Activated T-cell treated with anti-CD3 and anti-CD28 coated beads for 24 hours (primary cell): ENCODE results near the gene WNT9A.
"Not testable (repeated sequence)": the region's sequence is repeated elsewhere in the genome, so short reads cannot be mapped to it uniquely, and the experiment has no call there.

Experiments
- DNase-seq: peaks from one replicate; pipeline ENCODE4 v3.0.0-alpha.2; 2020; ENCODE audit warnings: low read depth

WNT9A gene

GRCh38 chr1:227910511-227911153 lies 37.1 kb downstream of the WNT9A start:
- DNase-seq: no peak

GRCh38 chr1:227909923-227910328 lies 37.8 kb downstream of the WNT9A start:
- DNase-seq: not testable (repeated sequence)

DNA sequence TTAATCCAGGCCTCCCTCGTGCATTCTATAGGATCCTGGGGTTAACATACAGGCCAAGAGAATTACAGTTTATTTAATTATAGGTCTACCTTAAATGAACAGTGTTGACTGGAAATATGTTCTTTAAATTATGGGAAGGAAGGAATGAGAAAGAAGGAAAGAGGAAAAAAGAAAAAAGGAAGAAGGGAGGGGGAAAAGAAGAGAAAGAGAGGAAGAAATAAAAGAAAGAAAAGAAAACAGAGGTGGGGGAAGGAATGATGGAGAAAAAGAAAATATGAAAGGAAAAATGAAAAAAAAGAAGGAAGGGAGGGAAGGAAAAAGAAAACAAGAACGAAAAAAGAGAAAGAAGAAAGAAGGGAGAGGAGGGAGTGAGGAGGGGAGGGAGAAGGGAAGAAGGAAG lies 38.5 kb downstream of the WNT9A start:
- DNase-seq: no peak

DNA sequence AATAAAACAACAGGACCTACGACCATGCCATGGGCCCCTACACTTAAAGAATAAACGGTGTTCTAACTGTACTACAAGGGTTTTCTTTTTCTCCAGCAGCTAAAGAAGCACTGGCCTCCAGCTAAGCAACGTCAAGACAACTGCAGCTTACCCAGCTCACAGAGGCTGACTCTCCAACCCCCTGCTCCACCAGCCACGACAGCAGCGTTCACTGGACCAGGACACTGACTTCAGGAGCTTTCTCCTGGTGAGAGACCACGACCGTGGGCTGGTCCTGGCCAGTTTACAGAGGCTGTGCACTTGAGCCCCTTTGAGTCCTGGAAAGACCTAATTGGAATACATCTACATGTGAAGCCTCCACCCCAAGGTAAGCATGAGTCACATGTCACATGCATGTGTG lies 39.4 kb downstream of the WNT9A start:
- DNase-seq: no peak

- DNase-seq: no peak
These were observed 40.2 kb downstream of the WNT9A start for GRCh38 chr1:227907439-227908015.

DNA sequence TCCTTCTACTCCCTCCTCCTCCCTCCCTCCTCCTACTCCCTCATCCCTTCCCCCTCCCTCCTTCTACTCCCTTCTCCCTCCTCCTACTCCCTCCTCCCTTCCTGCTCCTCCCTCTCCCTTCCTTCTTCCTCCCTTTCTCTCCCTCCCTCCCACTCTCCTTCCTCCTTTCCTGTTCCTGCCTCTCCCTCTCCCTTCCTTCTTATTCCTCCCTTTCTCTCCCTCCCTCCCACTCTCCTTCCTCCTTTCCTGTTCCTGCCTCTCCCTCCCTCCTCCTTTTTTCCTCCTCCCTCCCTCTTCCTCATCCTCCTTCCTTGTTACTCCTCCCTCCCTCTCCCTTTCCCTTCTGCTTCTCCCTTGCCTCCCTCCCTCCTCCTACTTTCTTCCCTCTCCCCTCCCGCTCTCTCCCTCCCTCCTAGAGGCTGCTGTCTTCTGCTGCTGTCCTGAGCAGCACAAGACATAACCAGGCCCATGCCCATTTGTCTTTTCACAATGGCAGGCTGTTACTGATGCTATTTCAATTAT lies 41.1 kb downstream of the WNT9A start:
- DNase-seq: no peak

DNA sequence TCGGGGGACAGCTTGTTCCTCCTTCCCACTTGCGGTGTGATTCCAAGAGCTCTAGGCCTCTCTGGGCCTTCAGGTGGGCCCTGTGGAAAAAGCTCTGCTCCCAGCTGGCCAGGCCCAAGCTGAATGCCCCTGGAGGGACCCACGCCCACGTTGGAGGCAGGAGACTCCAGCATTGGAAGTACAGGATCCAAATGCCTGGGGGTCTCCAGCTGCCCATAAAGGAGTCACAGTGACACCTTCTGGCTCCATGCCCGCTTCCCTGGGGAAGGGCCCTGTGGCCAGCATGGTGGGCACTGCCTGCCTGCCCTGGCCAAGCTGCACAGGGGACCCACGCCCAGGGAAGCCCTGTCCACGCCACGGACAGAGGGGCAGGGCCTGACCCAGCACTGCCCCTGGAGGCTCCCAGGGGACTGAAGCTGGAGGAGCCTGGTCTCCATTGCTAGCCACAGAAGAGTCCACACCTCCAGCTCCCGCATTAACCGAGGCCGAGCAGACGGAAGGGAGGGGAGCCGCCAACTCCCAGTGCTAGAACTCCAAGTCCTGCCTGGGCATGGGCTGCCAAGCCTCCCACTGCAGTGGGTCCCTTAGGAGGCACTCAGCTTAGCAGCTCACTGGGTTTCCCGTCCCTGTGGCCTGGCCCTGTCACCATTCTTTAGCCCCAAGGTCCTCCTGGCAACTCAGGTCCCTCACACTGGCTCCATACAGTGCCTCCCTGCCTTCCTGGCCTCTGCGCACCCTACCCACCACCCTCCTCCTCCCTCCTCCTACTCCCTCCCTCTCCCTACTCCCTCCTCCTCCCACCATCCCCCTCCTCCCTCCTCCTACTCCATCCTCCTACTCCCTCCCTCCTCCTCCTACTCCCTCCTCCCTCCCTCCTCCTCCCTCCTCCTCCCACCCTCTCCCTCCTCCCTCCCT lies 41.9 kb downstream of the WNT9A start:
- DNase-seq: no peak

DNA sequence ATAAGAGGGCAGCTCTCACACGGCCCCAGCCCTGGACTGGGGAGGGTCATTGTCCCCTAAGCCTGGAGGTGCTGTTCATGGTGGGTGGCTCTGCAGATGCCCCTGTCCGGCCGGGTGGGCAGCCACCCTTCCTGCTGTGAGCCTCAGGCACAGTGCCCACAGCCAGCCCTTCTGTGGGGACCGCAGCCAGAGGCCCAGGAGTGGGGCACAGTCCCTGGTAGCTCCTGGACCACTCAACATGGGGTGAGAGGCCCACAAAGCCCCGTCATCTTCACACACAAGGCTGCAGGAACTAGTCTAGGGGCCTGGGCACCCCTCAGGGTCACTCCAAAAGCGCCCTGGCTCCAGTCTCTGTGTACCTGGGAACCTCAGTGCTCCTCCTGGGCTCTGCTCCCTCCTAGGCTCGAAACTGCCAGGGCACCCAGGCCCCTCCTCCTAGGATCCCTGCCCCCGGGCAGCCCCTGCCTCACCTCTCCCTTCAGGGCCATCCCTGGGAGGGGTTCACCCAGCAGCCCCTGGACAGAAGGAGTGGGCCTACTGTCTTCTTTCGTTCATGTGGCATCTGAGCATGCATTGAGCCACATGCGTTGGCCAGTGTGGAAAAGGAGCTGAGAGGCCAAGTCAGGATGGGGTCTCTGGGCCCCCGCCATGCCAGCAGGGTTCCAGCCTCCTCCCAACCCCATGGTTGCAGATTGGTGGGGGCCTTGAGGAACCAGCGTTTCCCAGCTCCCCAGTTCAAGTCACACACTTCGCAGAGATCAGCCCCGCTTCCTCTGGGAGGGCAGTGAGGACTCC lies 43.0 kb downstream of the WNT9A start:
- no peak for DNase-seq

DNA sequence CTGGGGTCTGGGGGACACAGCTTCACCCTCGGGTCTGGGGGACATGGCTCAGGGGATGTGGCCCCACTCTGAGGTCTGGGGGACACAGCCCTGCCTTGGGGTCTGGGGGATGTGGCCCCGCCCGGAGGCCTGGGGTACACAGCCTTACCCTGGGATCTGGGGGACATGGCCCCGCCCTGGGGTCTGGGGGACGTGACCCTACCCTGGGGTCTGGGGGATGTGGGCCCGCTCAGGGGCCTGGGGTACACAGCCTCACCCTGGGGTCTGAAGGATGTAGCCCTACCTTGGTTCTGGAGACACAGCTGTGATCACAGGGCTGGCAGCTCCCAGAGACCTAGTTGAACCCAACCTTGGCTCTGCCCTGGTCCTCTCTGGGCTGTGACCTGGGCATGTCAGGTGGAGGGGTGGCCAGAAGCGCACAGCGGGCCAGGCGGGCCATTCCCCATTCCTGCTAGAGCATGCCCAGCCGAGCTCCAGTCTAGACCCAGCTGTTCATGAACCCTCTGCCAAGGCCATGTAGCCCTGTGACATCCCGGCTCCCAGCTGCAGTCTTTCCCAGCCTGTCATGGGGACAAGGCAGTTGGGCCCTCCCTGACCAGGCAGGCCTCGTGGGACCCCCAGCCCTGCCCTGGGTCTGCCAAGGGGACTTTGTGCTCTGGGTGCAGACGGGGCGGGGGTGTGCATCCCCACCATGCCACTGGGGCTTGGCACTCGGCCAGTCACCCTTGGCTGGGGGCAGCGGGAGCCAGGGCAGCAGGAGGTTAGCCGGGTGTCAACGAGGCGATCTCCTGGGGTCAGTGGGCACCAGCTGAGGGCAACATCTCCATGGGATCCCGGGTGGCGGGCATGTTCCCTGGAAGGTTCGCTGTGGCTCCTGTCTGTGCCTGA lies 43.9 kb downstream of the WNT9A start:
- no peak for DNase-seq

DNA sequence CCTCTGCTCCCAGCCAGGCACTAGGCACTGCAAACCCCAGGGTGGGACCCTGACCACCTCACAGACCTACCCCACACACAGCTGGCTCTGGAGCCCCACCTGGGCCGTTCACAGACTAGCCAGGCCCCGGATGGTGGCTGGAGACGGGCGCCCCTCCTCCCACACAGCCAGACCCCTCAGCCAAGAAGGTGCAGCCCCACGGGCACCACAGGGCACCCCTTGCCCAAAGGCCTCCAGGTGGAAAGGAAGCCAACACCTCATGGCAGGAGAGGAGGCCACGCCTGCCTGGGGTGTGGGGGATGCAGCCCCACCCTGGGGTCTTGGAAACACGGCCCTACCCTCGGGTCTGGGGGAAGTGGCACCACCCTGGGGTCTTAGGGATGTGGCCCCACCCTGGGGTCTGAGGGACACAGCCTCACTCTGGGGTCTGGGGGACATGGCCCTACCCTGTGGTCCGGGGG lies 44.6 kb downstream of the WNT9A start:
- DNase-seq: no peak

GRCh38 chr1:227902641-227902990 lies 45.1 kb downstream of the WNT9A start:
- no peak for DNase-seq

DNA sequence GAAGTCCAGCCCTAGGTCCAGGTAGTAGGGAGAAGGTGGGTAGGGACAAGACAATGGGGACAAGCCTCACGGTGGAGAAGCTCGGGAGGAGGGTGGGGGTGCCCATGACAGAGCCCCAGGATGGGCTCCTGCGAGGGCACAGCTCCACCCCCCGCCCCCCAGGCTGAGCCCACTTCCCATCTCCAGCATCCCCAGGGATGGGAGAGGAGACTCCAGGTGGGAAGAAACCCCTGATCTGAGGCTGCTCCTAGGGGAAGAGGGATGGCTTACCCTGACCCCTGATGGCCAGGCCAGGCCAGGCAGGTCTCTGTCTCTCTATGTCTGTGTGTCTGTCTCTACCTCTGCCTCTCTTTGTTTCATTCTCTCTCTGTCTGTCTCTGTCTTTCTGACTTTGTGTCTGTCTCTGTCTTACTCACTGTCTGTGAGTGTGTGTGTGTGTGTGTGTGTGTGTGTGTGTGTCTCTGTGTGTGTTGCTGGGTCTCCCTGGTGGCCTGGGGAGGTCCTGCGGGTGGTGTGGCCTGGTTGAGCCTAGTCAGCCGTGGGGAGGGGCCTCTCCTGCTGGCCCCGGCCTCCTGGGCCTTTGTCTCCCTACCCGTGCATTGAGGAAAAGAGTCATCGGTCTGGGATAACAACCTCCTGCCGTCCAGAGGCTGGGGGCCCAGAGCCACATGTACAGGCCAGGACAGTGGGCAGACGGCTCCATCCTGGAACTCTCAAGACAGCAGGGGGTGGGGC lies 45.7 kb downstream of the WNT9A start:
- no peak for DNase-seq

GRCh38 chr1:227901239-227901905 lies 46.4 kb downstream of the WNT9A start:
- DNase-seq: no peak

DNA sequence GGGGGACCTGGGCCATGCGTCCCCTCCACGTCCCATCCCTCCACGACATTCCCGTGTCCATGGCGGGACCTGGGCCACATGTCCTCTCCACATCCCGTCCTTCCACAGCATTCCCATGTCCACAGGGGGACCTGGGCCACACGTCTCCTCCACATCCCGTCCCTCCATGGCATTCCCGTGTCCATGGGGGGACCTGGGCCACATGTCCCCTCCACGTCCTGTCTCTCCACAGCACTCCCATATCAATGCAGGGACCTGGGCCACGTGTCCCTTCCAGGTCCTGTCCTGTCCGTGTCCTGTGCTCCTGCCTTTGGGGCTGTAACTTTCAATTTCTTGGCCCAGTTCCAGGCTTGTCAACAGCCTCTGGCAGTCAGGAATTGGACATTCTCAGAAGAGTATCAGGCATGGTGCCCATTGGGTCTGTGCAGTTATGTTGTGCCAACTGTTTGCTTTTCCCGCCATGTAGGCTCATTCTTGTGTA lies 47.1 kb downstream of the WNT9A start:
- DNase-seq: no peak

DNA sequence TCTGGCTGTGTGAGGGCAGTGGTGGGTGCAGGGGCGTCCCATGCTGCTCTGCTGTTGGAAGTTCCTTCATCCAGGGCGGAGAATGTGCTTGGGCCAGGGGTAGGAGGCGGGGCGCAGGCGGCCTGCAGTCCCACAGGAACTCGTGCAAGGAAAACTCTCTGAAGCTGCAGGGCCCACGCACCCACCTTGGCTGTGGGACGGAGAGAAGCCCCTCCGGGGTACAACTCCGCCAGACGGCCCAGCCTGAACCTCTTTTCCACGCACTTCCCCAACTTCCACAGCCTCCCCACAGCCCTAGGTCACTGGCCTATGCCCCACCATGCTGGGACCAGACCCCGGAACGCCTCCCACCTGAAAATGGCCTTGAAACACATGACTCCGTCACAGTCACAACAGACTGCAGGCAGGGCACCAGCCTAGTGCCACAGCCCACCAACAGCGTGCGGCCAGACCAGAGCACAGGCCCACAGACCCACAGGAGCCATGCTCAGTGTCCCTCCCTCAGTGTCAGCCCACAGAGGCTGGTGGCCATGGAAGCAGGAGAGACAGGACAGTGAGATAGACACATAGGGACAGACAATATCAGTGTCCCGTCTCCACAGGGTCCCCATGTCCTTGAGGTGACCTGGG lies 47.8 kb downstream of the WNT9A start:
- no peak for DNase-seq

DNA sequence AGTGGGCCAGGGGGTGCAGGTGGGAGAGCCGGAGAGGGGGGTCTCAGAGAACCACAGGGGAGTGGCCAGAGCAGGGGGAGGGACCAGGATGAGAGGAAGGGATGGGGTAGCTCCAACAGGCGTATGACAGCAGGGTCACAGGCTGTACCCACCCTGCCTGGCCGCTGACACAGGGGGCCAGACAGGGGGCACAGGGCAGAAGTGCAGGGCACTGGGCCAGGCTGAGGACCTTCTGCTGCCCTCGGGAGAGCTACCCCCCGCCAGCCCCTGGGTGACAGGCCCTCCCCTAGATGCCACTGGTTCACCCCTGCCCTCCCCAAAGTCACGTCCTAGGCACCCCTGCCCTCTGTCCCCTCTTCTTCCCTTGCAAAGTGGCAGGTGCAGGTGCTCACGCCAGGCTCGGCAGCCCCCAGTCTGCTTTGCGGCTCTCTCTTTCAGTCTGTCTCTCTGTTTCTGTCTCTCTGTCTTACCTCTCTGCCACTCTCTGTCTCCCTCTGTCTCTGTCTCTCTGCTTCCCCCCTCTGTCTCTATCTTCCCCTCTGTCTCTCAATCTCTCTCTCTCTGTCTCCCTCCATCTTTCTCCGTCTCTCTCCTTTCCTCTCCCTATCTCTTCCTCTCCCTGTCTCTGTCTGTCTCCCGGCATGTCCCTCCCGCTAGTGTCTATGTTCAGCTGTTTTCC lies 48.5 kb downstream of the WNT9A start:
- no peak for DNase-seq

GRCh38 chr1:227898502-227899140 lies 49.1 kb downstream of the WNT9A start:
- no peak for DNase-seq
